Endometrial microvascular endothelial cells (primary cell): ENCODE data around the gene MEGF6. TPM values are rescaled to one million over a fixed set of nuclear protein-coding genes. Genes with fewer than 3 reads are reported as not detected.
"Not testable (repeated sequence)": the region's sequence is repeated elsewhere in the genome, so short reads cannot be mapped to it uniquely, and the experiment has no call there.

Source experiments
- in situ Hi-C: cut with HindIII; loops from 2 replicates; pipeline ENCODE4 v1.10.0; 2017; ENCODE audit warnings: low sequenced_read_pairs, low pct_unique_long_range_greater_than_20kb; ENCODE audit errors: inconsistent ontology term
- total RNA-seq: library from RNA; depleted of rRNA; stranded (reverse); fragments of >200 nt; gene quantifications from one replicate; pipeline ENCODE4 v1.2.3, GENCODE V29; 2015; ENCODE audit errors: inconsistent ontology term

MEGF6 gene
- total RNA-seq, 1 donor from 2014 or later, result 2.0 TPM

GRCh38 chr1:3632716-3633343 lies 21.5 kb upstream of the MEGF6 start:
- in situ Hi-C loops, result no loop called here

GRCh38 chr1:3632298-3632697 lies 21.0 kb upstream of the MEGF6 start:
- in situ Hi-C loops, result no loop called here

- in situ Hi-C loops, result no loop called here
Observed at GRCh38 chr1:3631320-3632260, 20.3 kb upstream of the MEGF6 start.

- in situ Hi-C loops, result no loop called here
Observed at GRCh38 chr1:3630914-3631313, 19.6 kb upstream of the MEGF6 start.

- in situ Hi-C loops, result no loop called here
Observed at GRCh38 chr1:3630161-3630611, 18.9 kb upstream of the MEGF6 start.

- in situ Hi-C loops, result no loop called here
Observed at GRCh38 chr1:3629561-3630160, 18.4 kb upstream of the MEGF6 start.

GRCh38 chr1:3628445-3628844 lies 17.1 kb upstream of the MEGF6 start:
- in situ Hi-C loops, result no loop called here

GRCh38 chr1:3627515-3628253 lies 16.4 kb upstream of the MEGF6 start:
- in situ Hi-C loops, result no loop called here

- in situ Hi-C loops, result no loop called here
Observed at GRCh38 chr1:3626025-3626424, 14.7 kb upstream of the MEGF6 start.

- in situ Hi-C loops, result no loop called here
Observed at GRCh38 chr1:3625151-3625907, 14.0 kb upstream of the MEGF6 start.

- in situ Hi-C loops, result no loop called here
Observed at GRCh38 chr1:3624200-3625136, 13.2 kb upstream of the MEGF6 start, which contains the start of gene TPRG1L. Gene TPRG1L (plus strand): TSS chr1:3625015. CDS start chr1:3625073, 58 bp downstream.

- in situ Hi-C loops, result no loop called here
Observed at GRCh38 chr1:3623441-3624199, 12.3 kb upstream of the MEGF6 start.

GRCh38 chr1:3622102-3622501 lies 10.8 kb upstream of the MEGF6 start:
- in situ Hi-C loops, result not testable (repeated sequence)

- in situ Hi-C loops, result not testable (repeated sequence)
Observed at GRCh38 chr1:3621151-3621671, 9.9 kb upstream of the MEGF6 start.

GRCh38 chr1:3620708-3621107 lies 9.4 kb upstream of the MEGF6 start:
- in situ Hi-C loops, result no loop called here

GRCh38 chr1:3618881-3619671 lies 7.8 kb upstream of the MEGF6 start:
- in situ Hi-C loops, result no loop called here
